GM06990 (cell line): Measurements from ENCODE around the gene TCTN1.
"Not testable (repeated sequence)": the region's sequence is repeated elsewhere in the genome, so short reads cannot be mapped to it uniquely, and the experiment has no call there.

Experiments used
- DNase-seq: peaks from one replicate; pipeline ENCODE4 v3.0.0-alpha.2; 2011; ENCODE audit not compliant: insufficient read length; ENCODE audit errors: extremely low read depth
- H3K27me3 ChIP-seq: replicated peaks from 2 replicates; pipeline ENCODE4 v1.6.0; 2011; ENCODE audit warnings: low read length; ENCODE audit not compliant: control insufficient read depth, insufficient read depth
- H3K36me3 ChIP-seq: 2 replicates; pipeline ENCODE4 v1.5.1; 2011; ENCODE audit warnings: low read length; ENCODE audit not compliant: control insufficient read depth, insufficient read depth
- H3K4me3 ChIP-seq: replicated peaks from 2 replicates; pipeline ENCODE4 v1.5.1; 2011; ENCODE audit warnings: low read depth, mild to moderate bottlenecking, control low read depth, low read length
- TF ChIP-seq, protein P1 (sequence below): IDR thresholded peaks from 2 replicates; pipeline ENCODE4 v1.5.1; 2011; ENCODE audit warnings: low read length, control low read depth, mild to moderate bottlenecking, inconsistent platforms; ENCODE audit not compliant: insufficient read depth, poor library complexity, severe bottlenecking

TCTN1 gene

DNA sequence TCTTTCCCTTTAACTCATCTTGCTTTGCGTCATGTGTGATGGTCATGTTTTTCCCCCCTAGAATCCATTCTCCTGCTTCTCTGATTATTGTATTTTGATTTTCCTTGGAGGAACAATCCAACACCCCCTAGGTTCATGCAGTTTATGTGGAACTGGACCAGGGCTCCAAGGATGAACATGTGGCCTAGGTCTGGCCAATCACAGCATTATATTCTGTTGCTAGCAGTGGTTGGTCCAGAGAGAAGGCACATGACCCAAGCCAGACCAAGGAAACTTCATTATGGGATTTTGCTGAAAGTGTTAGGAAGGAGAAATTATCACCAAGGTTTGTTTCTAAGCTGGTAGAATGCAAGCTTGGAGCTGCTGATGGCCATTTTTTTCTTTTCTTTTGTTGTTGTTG is 23.9 kb upstream of the TCTN1 start:
- no peaks in the 10 kb centered on the region for H3K36me3 ChIP-seq
- H3K27me3 ChIP-seq = no peaks in the 10 kb centered on the region
- no peak overlapping the region for H3K4me3 ChIP-seq
- TF ChIP-seq, protein P1, sequence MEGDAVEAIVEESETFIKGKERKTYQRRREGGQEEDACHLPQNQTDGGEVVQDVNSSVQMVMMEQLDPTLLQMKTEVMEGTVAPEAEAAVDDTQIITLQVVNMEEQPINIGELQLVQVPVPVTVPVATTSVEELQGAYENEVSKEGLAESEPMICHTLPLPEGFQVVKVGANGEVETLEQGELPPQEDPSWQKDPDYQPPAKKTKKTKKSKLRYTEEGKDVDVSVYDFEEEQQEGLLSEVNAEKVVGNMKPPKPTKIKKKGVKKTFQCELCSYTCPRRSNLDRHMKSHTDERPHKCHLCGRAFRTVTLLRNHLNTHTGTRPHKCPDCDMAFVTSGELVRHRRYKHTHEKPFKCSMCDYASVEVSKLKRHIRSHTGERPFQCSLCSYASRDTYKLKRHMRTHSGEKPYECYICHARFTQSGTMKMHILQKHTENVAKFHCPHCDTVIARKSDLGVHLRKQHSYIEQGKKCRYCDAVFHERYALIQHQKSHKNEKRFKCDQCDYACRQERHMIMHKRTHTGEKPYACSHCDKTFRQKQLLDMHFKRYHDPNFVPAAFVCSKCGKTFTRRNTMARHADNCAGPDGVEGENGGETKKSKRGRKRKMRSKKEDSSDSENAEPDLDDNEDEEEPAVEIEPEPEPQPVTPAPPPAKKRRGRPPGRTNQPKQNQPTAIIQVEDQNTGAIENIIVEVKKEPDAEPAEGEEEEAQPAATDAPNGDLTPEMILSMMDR = no peak
- no peak for DNase-seq

DNA sequence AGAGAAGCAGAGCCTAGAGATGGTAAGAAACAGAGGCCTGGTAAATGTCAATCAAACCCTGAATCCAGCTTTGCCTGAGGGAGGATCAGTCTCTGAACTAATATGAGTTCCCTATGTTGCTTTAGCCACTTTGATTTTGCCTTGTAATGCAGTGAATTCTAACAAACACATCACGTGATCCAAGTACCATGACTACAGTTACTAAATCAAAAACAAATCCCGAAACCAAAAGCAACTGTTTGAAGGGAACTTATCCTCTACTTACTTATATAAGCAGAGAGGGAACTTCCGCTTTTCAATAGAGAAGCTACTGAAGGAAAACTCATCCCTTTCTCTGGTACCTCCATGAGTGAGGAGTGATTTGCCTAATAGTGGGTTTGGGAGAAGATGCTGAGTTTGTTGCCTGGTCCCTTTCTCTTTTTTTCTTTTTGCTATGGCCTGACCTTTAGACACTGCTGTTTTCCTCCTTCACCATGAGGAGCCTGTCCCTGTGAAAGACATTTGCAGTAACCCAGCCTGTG is 23.1 kb upstream of the TCTN1 start:
- H3K27me3 ChIP-seq = no peaks in the 10 kb centered on the region
- peak; percentile 79 for DNase-seq
- no peaks in the 10 kb centered on the region for H3K36me3 ChIP-seq
- TF ChIP-seq, protein P1 = no peak
- no peak overlapping the region for H3K4me3 ChIP-seq

DNA sequence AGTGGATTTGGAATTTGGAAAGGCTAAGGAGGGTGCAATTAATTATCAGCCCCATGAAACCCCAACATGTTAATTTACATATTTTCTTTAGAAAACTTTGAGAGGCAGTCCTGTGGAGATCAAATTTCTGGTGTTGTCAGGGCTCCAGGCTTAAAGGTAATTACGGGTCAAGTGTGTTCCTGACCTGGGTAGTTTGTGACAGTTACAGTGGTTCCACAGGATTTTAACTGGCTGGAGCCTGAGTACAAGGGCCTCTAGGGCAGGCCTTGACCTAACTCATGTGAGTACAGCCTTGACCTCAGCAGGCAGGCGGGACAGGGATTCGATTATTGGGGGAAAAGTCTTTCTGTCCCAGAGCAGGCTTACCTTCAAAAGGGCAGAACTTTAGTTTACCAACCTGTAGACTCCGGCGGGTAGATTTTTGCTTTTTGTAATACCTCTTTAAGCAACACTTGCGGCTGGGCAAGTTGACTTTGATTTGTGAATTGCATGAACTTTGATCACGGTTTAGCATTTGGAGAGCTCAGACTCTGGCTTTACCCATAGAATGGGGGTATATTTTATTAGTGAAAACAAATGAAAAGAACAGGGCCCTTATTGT is 22.4 kb upstream of the TCTN1 start:
- Histone ChIP-seq H3K4me3 (no peak overlapping the region), H3K27me3 (no peaks in the 10 kb centered on the region), H3K36me3 (no peaks in the 10 kb centered on the region)
- no peak for DNase-seq
- TF ChIP-seq, protein P1 = no peak

DNA sequence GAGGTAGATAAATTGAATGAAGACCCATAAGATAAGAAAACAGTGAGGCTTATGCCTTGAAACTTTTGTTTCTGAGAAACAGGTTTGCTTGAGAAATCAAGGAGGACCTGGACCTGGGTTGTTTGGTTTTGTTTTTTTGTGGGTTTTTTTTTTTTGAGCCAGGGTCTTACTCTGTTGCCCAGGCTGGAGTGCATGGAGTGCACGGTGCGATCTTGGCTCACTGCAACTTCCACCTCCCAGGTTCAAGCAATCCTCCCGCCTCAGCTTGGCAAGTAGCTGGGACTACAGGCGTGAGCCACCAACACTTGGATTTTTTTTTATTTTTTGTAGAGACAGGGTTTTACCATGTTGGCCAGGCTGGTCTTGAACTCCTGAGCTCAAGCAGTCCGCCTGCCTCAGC is 21.9 kb upstream of the TCTN1 start:
- Histone ChIP-seq H3K36me3 (no peaks in the 10 kb centered on the region), H3K4me3 (no peak overlapping the region), H3K27me3 (no peaks in the 10 kb centered on the region)
- no peak for DNase-seq
- TF ChIP-seq, protein P1 = no peak

DNA sequence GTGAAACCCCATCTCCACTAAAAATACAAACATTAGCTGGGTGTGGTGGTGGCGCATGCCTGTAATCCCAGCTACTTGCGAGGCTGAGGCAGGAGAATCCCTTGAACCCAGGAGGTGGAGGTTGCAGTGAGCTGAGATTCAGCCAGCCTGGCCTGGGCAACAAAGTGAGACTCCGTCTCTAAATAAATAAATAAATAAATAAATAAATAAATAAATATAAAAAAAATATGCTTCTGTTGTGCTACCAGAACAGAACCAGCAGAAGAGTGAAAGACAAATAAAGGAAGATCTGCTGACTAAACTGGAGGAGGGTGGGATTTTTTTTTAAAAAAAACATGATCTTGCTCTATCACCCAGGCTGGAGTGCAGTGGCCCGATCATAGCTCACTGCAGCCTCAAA is 21.0 kb upstream of the TCTN1 start:
- not testable (repeated sequence) for H3K4me3 ChIP-seq, H3K27me3 ChIP-seq, DNase-seq, H3K36me3 ChIP-seq

DNA sequence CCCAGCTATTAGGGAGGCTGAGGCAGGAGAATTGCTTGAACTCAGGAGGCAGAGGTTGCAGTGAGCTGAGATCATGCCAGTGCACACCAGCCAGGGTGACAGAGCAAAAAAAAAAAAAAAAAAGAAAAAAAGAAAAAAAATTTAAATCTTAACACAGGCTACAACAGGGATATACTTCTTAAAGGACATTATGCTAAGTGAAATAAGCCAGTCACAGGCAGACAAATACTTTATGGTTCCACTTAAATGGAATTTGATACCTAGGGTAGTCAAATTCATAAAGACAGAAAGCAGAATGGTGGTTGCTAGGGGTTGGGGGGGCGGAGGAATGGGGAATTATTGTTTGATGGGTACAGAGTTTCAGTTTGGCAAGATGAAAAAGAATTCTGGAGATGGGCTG is 16.0 kb upstream of the TCTN1 start:
- no peak for DNase-seq
- TF ChIP-seq, protein P1 = no peak
- H3K36me3 ChIP-seq = no peaks in the 10 kb centered on the region
- H3K4me3 ChIP-seq = no peak overlapping the region
- no peaks in the 10 kb centered on the region for H3K27me3 ChIP-seq
